GM21619 (cell line): ENCODE results near the gene NSD1.
"Not testable (repeated sequence)": the region's sequence is repeated elsewhere in the genome, so short reads cannot be mapped to it uniquely, and the experiment has no call there.

Experiments
- ATAC-seq: cut with Tn5 transposase; IDR thresholded peaks from one replicate; pipeline ENCODE4 v1.9.1; 2021; ENCODE audit not compliant: unreplicated experiment

The NSD1 gene

DNA sequence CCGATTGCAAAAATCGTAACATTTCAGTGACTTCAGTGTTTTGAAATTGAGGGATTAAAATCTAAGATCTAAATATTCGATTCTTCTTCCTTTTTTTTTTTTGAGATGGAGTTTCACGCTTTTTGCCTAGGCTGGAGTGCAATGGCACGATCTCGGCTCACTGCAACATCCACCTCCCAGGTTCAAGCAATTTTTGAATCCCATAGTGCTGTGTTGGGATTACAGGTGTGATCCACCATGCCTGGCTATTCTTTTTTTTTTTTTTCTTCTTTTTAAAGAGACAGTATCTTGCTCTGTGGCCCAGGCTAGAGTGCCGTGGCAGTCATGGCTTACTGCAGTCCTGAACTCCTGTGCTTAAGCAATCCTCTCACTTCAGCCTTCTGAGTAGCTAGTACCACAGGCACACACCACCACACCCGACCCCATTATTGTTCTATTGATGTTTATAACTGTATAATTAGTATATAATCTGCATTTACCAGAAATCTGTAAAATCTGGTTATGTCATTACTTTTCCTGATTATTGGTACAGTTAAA lies 42.7 kb downstream of the NSD1 start:
- no peak for ATAC-seq

DNA sequence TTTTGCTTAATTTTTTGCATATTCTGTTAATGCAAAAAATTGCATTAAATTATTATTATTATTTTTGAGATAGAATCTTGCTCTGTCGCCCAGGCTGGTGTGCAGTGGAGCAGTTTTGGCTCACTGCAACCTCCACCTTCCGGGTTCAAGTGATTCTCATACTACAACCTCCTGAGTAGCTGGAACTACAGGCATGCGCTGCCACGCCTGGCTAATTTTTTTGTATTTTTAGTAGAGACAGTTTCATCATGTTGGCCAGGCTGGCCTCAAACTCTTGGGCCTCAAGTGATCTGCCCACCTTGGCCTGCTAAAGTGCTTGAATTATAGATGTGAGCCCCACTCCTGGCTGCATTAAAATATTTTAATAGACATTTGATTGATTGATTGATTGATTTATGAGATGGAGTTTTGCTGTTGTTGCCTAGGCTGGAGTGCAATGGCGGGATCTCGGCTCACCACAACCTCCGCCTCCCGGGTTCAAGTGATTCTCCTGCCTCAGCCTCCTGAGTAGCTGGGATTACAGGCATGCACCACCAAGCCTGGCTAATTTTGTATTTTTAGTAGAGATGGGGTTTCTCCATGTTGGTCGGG lies 44.4 kb downstream of the NSD1 start:
- ATAC-seq: not testable (repeated sequence)

DNA sequence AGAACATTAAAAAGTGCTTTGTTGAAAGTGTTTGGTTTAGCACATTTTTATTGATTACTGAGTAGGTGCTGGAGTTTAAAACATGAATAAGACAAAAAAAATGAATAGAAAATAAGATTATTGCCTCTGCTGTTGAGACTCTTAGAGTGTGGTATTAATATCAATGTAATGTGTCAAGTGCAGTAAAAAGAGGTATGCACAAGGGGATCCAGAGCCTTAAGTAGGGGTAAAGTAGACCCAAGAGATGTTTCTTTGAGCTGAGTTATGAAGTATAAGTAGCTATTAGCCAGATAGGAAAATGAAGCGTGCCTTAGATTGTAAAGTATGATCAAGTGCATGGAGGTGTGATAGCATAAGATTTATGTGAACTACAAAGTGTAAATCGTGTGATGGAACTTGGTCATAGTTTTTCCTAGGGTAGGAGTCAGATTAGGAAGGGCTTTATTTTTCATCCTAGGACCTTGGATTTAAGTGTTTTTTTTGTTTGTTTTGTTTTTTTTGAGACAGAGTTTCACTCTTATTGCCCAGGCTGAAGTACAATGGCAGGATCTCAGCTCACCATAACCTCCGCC lies 45.2 kb downstream of the NSD1 start:
- ATAC-seq: no peak

DNA sequence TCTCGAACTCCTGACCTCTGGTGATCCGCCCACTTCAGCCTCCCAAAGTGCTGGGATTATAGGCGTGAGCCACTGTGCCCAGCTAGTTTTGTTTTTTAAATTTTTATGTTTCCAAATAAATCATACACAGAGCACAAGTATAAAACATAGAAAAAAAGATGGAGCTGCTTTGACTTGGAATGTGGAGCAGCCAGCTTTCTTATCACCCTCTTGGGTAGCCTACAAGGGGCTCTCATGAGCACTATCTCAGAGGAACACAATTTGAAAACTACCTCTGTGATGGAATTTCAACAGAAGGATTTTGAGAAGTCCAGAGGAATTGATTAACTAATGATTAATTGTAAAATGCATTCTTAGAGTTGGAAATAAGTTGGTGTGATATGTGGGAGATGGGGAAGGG lies 45.9 kb downstream of the NSD1 start:
- ATAC-seq: no peak

DNA sequence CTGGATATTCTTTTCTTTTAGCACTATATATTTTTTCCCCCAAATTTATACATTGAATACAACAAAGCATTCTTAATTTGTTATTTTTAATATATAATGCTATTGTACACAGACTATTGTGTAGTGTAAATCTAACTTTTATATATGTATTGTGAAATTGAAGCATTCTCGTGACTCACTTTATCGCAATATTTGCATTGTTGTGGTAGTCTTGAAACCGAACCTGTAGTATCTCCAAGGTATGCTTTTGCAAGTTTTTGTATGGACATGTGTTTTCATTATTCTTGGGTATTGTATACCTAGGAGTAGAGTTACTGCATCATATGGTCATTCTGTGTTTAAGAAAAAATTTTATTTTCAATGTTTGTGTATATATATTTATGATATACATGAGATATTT lies 49.6 kb downstream of the NSD1 start:
- no peak for ATAC-seq

DNA sequence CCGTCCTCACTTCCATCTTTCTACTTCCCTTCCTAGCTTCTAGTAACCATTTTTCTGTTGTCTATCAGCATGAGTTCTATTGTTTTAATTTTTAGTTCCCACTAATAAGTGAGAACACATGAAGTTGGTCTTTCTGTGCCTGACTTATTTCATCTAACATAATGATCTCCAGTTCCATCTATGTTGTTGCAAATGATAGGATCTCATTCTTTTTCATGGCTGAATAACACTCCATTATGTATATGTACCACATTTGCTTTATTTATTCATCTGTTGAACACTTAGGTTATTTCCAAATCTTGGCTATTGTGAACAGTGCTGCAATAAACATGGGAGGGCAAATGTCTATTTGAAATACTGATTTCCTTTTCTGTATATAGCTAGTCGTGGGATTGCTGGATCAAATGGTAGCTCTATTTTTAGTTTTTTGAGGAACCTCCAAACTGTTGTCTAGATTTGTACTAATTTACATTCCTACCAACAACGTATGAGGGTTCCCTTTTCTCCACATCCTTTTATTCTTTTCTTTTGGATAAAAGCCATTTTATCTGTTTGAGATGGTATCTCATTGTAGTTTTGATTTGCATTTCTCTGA lies 50.3 kb downstream of the NSD1 start:
- ATAC-seq: no peak

DNA sequence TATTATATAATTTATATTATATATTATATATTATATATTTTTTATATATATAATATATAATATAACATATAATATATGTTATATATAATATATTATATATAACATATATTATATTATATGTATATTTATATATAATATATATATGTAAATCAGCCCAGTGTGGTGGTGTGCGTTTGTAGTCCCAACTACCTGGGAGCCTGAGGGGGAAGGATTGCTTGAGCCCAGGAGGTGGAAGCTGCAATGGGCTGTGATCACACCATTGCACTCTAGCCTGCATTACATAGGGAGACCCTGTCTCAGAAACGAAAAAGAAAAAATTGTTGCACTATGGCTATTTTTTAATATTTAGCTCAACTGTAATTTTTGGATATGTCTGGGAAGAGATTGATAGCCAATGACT lies 52.4 kb downstream of the NSD1 start:
- ATAC-seq: no peak

DNA sequence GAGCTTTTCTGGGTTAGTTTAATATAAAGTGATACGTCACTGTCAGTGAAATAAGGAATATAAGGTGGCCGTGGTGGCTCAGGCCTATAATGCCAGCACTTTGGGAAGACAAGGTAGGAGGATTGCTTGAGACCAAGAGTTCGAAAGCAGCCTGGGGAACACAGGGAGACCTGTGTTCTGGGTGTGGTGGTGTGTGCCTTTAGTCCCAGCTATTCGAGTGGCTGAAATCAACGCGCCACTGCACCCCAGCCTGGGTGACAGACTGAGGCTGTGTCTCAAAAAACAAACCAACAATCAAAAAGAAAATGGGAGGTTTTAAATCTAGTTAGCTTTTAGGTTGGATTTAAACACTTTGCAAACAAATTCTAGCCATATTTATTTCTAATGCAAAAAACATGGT lies 53.1 kb downstream of the NSD1 start:
- no peak for ATAC-seq

DNA sequence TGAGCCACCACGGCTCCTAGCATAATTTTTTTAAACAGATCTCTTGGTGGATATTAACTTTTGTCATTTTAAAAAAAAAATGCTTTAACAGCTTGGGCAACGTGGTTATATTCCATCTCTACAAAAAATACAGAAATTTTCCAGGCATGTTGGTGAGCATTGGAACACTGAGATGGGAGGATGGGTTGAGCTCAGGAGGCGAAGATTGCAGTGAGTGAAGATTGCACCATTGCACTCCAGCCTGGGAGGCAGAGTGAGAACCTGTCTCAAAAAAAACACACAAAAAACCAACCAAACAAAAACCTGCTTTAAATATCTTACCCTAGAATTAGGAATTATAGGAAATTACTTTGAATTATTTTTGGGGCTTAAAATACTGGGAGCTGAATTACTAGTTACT lies 55.2 kb downstream of the NSD1 start:
- no peak for ATAC-seq

DNA sequence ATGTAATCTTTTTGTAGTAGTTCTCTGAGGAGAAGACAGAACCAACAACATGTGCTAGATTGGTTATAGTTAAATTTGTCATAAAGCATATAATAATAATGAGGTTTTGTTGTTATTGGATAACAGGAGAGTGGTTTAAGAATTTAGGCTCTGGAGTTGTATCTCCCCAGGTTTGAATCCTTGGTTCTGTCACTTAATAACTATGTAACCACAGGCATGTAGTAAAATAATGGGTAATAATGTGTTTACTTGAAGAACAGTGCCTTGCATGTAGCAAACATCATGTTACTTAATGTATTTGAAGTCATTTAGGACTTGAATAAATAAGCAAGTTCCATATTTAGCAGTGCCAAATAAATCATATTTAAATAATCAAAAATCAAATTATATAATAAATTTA lies 55.8 kb downstream of the NSD1 start:
- no peak for ATAC-seq

DNA sequence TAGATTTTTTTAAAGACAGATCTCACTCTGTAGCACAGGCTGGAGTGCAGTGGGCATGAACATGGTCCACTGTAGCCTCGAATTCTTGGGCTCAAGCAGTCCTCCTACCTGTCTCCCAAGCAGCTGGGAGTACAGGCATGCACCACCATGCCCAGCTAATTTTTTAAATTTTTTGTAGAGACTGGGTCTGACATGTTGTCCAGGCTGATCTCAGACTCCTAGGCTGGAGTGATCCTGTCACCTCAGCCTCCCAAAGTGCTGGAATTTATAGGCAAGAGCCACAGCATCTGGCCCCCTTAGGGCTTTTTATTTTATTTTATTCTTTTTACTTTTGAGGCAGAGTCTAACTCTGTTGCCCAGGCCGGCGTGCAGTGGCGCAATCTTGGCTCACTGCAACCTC lies 56.4 kb downstream of the NSD1 start:
- ATAC-seq: no peak

DNA sequence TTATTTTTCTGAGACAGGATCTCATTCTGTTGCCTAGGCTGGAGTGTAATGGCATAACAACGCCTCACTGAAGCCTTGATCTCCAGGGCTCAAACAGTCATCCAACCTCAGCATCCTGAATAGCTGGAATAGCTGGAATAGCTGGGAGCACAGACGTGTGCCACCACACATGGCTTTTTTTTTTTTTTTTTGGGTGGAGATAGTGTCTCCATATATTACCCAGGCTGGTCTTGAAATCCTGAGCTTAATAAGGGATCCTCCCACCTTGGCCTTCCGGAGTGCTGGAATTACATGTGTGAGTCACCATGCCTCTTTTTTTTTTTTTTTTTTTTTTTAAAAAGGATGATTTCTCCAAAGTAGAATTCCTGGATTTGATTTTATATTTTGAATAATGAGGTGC lies 60.7 kb downstream of the NSD1 start:
- ATAC-seq: no peak

DNA sequence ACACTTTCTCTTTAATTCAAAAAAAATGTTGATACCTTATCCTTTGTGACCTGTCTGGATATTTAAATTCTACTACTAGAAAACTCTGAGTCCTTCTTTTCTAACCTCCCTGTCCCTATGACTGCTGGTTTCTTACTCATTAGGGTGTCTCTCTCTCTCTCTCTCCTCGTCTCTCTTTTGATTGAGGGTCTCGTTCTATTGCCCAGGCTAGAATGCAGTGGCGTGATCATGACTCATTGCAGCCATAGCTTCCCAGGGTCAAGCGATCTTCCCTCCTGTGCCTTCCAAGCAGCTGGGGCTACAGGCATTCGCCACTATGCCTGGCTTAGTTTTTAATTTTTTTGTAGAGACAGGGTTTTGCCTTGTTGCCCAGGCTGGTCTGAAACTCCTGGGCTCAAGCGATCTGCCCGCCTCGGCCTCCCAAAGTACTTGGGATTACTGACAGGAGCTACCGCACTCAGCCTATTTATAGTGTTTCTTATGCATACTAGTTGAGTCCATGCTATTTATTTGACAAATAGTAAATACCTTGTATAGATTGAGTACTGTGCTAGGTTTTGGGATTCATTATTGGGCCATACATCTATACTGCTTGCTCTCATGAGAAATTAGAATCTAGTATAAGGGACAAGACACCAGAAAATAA lies 61.9 kb downstream of the NSD1 start:
- no peak for ATAC-seq

DNA sequence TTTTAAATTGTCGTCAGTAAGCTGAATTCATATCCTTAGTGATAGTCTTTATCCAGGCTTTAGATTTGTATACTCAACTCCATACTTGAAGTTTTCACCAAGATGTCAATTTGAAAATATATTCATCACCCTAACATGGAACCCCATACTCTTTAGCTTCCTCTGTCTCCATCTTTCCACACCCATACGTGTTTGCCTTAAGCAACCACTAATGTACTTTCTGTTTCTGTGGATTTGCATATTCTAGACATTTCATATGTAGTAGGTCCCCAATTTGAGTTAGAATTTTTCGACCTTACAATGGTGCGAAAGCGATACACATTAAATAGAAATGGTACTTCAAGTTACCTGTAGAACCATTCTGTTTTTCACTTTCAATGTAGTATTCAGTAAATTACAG lies 65.2 kb downstream of the NSD1 start:
- ATAC-seq: no peak

DNA sequence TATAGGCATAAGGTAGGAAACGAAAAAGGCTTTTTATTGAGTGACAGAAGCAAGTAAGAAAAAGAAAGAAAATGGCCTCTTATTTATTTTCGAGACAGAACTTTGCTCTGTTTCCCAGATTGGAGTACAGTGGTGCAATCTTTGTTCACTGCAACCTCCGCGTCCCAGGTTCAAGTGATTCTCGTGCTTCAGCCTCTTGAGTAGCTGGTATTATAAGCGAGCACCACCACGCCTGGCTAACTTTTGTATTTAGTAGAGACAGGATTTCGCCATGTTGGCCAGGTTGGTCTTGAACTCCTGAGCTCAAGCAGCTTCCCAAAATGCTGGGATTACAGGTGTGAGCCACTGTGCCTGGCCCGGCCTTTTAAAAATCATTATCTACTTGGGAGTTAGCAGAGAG lies 70.7 kb downstream of the NSD1 start:
- no peak for ATAC-seq

DNA sequence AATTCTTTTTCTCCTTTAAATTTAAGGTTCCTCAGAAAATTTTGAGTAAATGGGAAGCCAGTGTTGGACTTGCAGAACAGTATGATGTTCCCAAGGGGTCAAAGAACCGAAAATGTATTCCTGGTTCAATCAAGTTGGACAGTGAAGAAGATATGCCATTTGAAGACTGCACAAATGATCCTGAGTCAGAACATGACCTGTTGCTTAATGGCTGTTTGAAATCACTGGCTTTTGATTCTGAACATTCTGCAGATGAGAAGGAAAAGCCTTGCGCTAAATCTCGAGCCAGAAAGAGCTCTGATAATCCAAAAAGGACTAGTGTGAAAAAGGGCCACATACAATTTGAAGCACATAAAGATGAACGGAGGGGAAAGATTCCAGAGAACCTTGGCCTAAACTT lies 76.0 kb downstream of the NSD1 start:
- no peak for ATAC-seq

DNA sequence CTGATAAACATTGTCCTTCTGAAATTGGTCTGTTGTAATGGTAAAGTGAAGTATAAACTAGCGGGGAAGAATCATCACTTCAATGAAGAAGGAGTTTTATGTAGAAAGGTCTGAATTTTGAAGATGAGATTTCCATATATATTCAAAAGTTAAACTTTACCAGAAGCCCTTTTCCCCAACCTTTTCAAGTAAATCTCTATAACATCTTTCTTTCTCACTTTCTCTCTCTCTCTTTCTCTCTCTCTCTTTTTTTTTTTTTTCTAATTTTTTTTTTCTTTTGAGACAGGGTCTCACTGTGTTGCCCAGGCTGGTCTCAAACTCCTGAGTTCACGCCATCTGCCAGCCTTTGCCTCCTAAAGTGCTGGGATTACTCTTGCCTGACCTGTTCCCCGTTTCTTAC lies 78.7 kb downstream of the NSD1 start:
- no peak for ATAC-seq

DNA sequence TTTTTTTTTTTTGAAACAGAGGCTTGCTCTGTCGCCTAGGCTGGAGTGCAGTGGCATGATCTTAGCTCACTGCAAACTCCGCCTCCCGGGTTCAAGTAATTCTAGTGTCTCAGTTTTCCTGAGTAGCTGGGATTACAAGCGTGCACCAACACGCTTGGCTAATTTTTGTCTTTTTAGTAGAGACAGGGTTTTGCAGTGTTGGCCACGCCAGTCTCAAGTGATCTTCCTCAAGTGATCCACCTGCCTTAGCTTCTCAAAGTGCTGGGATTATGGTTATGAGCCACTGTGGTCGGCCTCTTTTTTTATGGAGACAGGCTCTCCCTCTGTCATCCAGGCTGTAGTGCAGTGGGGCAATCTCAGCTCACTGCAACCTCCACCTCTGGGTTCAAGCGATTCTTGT lies 87.0 kb downstream of the NSD1 start:
- ATAC-seq: no peak

DNA sequence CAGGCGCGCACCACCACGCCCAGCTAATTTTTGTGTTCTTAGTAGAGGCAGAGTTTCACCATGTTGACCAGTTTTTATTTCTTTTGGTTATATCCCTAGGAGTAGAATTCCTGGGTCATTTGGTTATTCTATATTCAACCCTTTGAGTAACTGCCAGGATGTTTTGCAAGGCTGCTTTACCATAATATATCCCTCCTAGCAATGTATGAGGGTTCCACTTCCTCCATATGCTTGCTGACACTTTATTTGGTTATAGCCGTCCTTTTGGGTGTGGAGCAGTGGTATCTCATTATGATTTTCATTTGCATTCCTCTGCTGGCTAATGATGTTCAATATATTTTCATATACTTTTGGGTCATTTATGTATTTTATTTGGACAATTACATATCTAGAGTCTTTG lies 88.7 kb downstream of the NSD1 start:
- no peak for ATAC-seq

DNA sequence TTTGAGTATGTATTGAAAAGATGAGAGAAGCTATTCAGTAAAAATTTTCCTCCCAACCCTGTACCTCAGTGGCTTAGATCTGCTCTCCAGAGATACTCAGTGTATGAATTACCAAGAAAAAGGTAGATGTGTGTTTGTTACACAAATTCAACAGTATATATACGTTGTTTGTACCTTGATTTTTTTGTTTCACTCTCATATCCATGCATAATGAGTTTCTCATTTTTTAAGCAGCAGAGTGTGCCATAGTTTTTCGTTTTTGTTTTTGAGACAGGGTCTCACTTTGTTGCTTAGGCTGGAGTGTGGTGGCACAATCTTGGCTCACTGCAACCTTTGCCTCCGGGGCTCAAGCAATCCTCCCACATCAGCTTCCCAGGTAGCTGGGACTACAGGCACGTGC lies 92.2 kb downstream of the NSD1 start:
- no peak for ATAC-seq

DNA sequence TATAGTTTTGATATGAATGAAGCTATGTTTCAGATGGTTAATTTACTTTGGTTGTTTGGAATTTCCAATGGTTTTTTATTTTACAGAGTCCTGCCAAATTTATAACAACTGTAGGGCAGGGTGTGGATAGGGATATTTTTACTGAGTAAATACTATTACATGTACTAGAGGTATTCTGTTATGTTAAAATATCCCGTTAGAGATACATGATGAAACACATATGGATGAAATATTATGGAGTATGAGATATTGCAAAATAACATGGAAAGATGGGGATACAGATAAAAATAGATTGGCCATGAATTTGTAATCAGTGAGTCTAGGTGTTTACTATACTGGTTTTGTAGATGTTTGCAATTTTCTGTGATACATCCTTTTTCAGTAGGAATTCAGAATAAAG lies 93.3 kb downstream of the NSD1 start:
- no peak for ATAC-seq

DNA sequence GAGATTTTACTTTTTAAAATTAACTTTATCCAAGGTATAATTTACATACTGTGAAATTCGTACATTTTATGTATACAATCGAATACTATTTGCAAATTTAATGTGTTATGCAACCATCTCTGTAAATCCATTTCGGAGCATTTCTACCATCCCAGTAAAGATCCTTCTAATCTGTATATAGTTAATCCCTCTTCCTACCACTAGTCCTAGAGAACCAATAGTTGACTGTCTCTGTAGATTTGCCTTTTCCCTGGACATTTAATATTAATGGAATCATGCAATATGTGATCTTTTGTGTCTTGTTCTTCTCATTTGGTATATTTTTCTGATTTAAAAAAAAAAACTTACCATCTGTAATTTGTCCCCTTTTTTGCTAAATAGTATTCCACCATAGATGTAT lies 95.2 kb downstream of the NSD1 start:
- ATAC-seq: no peak
